Kidney (tissue), 14 donors: ENCODE results near the gene CELF1. TPM values are rescaled to one million over a fixed set of nuclear protein-coding genes. Genes with fewer than 3 reads are reported as not detected.
"Not testable (repeated sequence)": the region's sequence is repeated elsewhere in the genome, so short reads cannot be mapped to it uniquely, and the experiment has no call there.

ENCODE experiments used
- DNase-seq, 5 donors: peaks; one replicate each; pipeline ENCODE4 v3.0.0-alpha.2; 2013 to 2020
- FAIRE-seq: peaks from 2 replicates; lab custom pipeline; 2012; peaks lifted over from hg19 to GRCh38; lab: Jason Lieb, UNC
- H3K27ac ChIP-seq, 2 donors: one replicate each; pipeline ENCODE4 v1.7.0; 2013; ENCODE audit warnings: low read depth in 2 of 2, low read length in 2 of 2, inconsistent platforms in 1 of 2
- H3K27me3 ChIP-seq: one replicate; pipeline ENCODE4 v1.7.1; 2013; ENCODE audit warnings: low read length, inconsistent platforms; ENCODE audit not compliant: control insufficient read depth, insufficient read depth
- H3K36me3 ChIP-seq, 3 donors: one replicate each; pipeline versions ENCODE4 v1.7.0 to v1.7.1; 2013; ENCODE audit warnings: low read length in 3 of 3, control low read depth in 1 of 3, inconsistent platforms in 1 of 3; ENCODE audit not compliant: insufficient read depth in 3 of 3, control insufficient read depth in 2 of 3
- H3K4me1 ChIP-seq, 3 donors: one replicate each; pipeline versions ENCODE4 v1.7.0 to v1.7.1; 2013; ENCODE audit warnings: low read length in 3 of 3, inconsistent platforms in 1 of 3, low read depth in 1 of 3; ENCODE audit not compliant: control insufficient read depth in 2 of 3, insufficient read depth in 2 of 3
- H3K4me3 ChIP-seq, 3 donors: one replicate each; pipeline versions ENCODE4 v1.7.0 to v1.8.1; 2013; ENCODE audit warnings: low read length in 3 of 3, control low read depth in 1 of 3, inconsistent platforms in 1 of 3
- H3K9ac ChIP-seq, 3 donors: one replicate each; pipeline versions ENCODE4 v1.7.0 to v1.7.1; 2013; ENCODE audit warnings: low read length in 3 of 3, control low read depth in 1 of 3, inconsistent platforms in 1 of 3
- H3K9me3 ChIP-seq, 3 donors: one replicate each; pipeline versions ENCODE4 v1.7.0 to v1.7.1; 2013; ENCODE audit warnings: low read length in 3 of 3, control low read depth in 1 of 3, inconsistent platforms in 1 of 3; ENCODE audit not compliant: control insufficient read depth in 2 of 3, insufficient read depth in 1 of 3
- CTCF ChIP-seq: IDR thresholded peaks from 3 replicates; pipeline ENCODE4 v1.5.1; 2012; ENCODE audit warnings: mild to moderate bottlenecking, moderate library complexity, borderline replicate concordance; ENCODE audit not compliant: insufficient read depth; ENCODE audit errors: extremely low read depth
- intact Hi-C: fragments of 100-400 bp; cut with DNase I; formaldehyde crosslinking; loops from one replicate; pipeline ENCODE4 v1.11.1; 2022
- polyA plus RNA-seq: library from polyadenylated mRNA; stranded (reverse); fragments of 350-450 nt; fragmentation: Illumina TruSeq; extraction: RNeasy Lipid Tissue Mini Kit (QIAGEN cat#74804); gene quantifications from one replicate; pipeline ENCODE4 v1.2.3, GENCODE V29; 2014; ENCODE audit warnings: low read depth, low replicate concordance; ENCODE audit not compliant: insufficient read depth
- total RNA-seq: library from RNA; stranded (reverse); fragmentation: NEBNext Ultra II Directional; extraction: Animal tissue kit (Norgen Biotek cat#: 25700); gene quantifications from one replicate; pipeline ENCODE4 v1.2.1, GENCODE V29; 2021
- donor health status: control.
- donor health status: control.
- donor health status: control.
- donor health status: control.
- donor health status: control.
- donor health status: DM: yes; HTN: yes; CAD: no.
- donor health status: Normal renal cell carcinoma (clear cell type).

Gene CELF1
- total and polyA plus RNA-seq, 2 donors from 2014 or later: 30.8 to 115 TPM

GRCh38 chr11:47533690-47534151, 19.2 kb downstream of the CELF1 start:
- no peak overlapping the region for H3K9ac ChIP-seq
- DNase-seq (no peak), FAIRE-seq (no peak)
- no peak overlapping the region for H3K27ac ChIP-seq
- no peaks in the 10 kb centered on the region for H3K9me3 ChIP-seq
- H3K36me3 ChIP-seq: peaks cover 0 to 3% (median 0%) of the 10 kb centered on the region in 3 donors
- H3K4me3 ChIP-seq: no peak overlapping the region
- peaks cover 0 to 8% (median 4%) of the 10 kb centered on the region in 3 donors for H3K4me1 ChIP-seq
- intact Hi-C loops: no loop called here
- TF ChIP-seq CTCF: no peak
- H3K27me3 ChIP-seq: no peaks in the 10 kb centered on the region

- FAIRE-seq (no peak), DNase-seq (peak in 2 of 5 donors; percentile 57 to 60)
- Histone ChIP-seq H3K36me3 (peaks cover 0 to 3% (median 0%) of the 10 kb centered on the region in 3 donors), H3K9me3 (no peaks in the 10 kb centered on the region), H3K4me3 (no peak overlapping the region), H3K4me1 (peaks cover 0 to 8% (median 4%) of the 10 kb centered on the region in 3 donors), H3K27ac (no peak overlapping the region), H3K27me3 (no peaks in the 10 kb centered on the region), H3K9ac (no peak overlapping the region)
- no peak for TF ChIP-seq CTCF
- intact Hi-C loops: no loop called here
Observed at GRCh38 chr11:47532597-47533213, 20.2 kb downstream of the CELF1 start.

GRCh38 chr11:47531666-47532065, 21.3 kb downstream of the CELF1 start:
- intact Hi-C loops: no loop called here
- Histone ChIP-seq H3K27me3 (no peaks in the 10 kb centered on the region), H3K36me3 (peaks cover 0 to 3% (median 0%) of the 10 kb centered on the region in 3 donors), H3K4me3 (no peak overlapping the region), H3K4me1 (peaks cover 0 to 12% (median 3%) of the 10 kb centered on the region in 3 donors), H3K9me3 (no peaks in the 10 kb centered on the region), H3K9ac (no peak overlapping the region), H3K27ac (no peak overlapping the region)
- no peak for FAIRE-seq
- DNase-seq: no peak
- no peak for TF ChIP-seq CTCF

GRCh38 chr11:47530721-47531120, 22.2 kb downstream of the CELF1 start:
- H3K9me3 ChIP-seq, DNase-seq, H3K9ac ChIP-seq, intact Hi-C loops, H3K27me3 ChIP-seq, H3K36me3 ChIP-seq, H3K27ac ChIP-seq, H3K4me3 ChIP-seq, FAIRE-seq: not testable (repeated sequence)
- peaks cover 0 to 12% (median 3%) of the 10 kb centered on the region in 3 donors for H3K4me1 ChIP-seq
